ENCODE data around the gene KCND2.
"Not testable (repeated sequence)": the region's sequence is repeated elsewhere in the genome, so short reads cannot be mapped to it uniquely, and the experiment has no call there.

The KCND2 gene

DNA sequence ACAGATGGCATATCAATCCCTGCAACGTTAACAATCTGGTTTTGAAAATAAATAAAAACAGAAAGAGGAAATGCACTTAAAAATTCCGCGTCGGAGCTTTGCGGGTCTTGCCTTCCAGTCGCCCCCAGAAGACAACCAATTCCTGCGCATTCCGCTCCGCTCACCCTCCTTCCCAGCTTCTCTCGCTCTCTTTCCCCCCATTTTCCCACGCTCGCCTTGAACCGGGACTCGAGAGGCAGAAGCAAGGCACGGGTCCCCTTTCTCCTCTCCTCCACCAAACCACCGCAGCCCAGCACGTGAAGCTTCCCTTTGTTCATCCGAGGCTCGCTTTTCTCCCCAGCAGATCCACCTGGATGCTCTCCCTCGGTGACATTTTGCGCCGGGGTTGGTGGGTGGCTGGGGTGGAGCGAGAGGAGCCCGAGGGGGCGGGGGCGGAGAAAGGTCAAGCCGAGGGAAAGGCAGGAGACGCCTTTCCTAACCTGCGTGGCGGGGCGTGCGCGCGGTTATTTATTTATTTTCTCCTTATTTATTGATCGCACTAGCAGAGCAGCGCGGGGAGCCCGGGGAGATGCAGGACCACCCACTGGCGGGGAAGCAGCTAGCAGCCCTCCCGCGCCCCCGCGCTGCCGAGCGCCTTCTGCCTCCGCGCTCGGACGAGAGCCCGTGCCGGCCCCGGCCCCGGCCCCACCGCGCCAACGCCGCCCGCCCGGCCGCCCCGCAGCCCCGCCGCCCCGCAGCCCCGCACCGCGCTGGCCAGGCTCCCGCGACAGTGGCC is at the start of gene KCND2:
TSS of gene KCND2 (plus strand) at position 475 of the 775 bp plus-strand sequence.
- DNase-seq = no peak

DNA sequence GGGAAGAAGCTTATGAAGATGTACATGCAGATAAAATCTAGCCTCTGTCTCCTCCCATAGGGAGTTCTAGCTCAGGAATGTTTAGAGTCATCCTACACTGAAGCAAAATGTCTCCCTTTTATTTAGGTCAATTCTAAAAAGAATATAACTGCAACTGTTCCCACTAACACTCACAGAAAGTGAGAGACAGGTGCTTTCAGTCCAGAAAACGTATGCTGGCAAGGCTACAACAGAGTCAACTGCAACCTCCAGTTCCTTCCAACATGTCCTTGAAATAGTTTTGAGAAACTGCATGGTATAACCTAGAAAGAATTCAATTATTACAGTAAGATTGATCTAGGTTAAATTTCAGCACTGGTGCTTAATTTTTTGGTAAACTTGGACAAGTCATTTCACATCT is 46.8 kb upstream of the KCND2 start:
- DNase-seq = no peak

- no peak for DNase-seq
Measured at GRCh38 chr7:120227255-120227654, 45.7 kb upstream of the KCND2 start.

GRCh38 chr7:120229084-120229483 is 43.9 kb upstream of the KCND2 start:
- DNase-seq = no peak

DNA sequence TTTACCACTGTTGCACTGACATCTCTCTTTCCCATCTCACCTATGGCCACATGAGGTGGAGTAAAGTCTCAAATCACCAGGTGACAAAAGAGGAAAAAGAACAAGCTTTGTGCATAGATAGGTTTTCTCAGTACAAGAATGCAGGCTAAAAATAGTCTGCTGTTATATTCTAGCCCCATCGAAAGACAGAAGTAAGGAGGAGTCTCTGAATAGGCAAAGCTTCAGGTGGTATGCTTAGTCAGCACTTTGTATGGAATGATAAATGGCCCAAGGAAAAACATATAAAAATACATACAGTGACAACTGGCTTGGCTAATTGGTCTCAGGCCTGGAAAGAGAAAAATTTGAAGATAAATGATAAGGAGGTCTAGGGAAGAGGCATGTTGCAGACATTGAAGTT is 39.6 kb upstream of the KCND2 start:
- no peak for DNase-seq

- not testable (repeated sequence) for DNase-seq
Measured at GRCh38 chr7:120240350-120240749, 32.6 kb upstream of the KCND2 start.

GRCh38 chr7:120241973-120242372 is 31.0 kb upstream of the KCND2 start:
- DNase-seq = no peak

DNA sequence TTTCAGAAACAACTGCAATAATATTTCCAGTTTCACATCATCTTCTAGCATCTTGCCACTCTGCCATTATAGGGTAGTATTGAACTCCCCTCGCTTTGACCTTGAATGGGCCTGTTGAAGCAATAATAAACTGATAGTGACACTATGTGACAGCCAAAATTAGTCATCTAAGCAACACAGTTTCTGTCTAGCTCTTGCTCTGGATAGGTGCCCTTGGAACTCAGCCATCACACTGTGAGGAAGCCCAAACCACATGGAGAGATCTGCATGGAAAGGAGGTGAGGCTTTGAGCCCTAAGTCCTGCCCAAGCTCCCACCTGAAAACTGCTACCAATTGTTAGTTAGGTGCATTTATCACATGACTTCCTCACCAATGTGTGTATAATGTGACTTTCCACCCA is 18.1 kb upstream of the KCND2 start:
- no peak for DNase-seq

GRCh38 chr7:120256344-120257070 is 16.5 kb upstream of the KCND2 start:
- no peak for DNase-seq

DNA sequence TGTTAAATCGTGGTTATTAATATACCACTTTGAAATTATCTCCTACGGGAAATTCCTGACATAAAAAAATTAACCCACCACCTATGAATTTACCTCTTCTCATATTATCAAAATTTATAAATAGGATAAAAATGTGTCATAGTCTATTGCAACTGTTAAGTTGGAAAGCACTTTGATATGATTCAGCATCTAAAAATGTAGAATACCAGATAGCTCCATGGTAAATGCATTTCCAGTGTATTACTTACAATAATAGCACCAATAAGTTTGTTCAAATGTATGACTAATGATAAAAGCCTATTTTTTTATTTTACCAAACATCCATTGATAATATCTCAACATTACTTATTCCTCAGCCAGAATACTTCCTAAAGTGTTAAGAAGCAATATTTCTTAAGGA is 13.6 kb upstream of the KCND2 start:
- DNase-seq = no peak

DNA sequence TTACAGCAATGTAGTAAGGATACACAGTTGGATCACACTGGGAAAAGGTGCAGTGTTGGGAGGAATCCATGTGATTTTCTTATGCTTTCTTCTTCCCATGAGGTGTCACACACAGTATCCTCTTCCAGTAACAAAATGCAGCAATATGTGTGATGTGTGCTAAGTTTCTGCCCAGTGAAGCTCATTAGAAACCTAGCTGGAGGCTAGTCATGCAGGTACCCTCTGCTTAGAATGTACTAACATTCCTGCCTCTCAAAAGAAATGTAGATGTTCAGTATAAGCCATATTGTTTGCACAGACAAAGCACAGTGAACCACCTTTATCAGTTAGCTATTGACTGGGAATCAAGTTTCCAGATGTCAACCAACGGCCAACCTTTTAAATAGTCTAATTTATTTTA is 12.9 kb upstream of the KCND2 start:
- DNase-seq = no peak

- DNase-seq = peak; percentile 20
Measured at GRCh38 chr7:120272261-120272660, 714 bp upstream of the KCND2 start.

DNA sequence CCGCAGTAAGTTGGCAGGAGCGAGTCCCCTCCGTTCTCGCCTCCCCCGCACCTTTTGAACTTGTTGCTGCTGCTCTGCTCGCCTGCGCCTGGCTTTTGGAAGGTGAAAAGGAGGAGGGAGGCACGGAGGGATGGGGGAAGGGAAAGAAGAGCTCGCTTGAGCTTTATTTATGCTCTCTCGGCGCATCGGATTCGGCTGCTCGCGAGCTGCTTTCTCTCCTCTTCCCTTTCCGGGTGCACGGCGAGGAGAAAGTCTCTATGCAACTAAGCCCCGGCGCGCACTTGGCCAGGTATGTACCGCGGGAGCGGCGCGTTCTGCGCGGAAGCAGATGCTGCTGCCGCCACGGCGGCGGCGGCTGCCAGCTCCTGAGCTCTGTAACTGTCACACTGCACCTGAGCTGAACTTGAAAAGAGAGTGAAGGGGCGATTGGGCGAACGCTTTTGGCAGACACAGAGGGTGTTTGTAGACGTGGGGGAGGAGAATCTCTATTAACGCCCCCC is 551 bp downstream of the KCND2 start:
- peak; percentile 63 for DNase-seq

- DNase-seq = no peak
Measured at GRCh38 chr7:120274482-120274881, 1.5 kb downstream of the KCND2 start.

DNA sequence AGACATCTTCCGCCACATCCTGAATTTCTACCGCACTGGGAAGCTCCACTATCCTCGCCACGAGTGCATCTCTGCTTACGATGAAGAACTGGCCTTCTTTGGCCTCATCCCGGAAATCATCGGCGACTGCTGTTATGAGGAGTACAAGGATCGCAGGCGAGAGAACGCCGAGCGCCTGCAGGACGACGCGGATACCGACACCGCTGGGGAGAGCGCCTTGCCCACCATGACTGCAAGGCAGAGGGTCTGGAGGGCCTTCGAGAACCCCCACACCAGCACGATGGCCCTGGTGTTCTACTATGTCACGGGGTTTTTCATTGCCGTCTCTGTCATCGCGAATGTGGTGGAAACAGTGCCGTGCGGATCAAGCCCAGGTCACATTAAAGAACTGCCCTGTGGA is 1.9 kb downstream of the KCND2 start:
- no peak for DNase-seq

- DNase-seq = no peak
Measured at GRCh38 chr7:120276720-120277119, 3.7 kb downstream of the KCND2 start.

GRCh38 chr7:120278773-120279172 is 5.8 kb downstream of the KCND2 start:
- DNase-seq = no peak

DNA sequence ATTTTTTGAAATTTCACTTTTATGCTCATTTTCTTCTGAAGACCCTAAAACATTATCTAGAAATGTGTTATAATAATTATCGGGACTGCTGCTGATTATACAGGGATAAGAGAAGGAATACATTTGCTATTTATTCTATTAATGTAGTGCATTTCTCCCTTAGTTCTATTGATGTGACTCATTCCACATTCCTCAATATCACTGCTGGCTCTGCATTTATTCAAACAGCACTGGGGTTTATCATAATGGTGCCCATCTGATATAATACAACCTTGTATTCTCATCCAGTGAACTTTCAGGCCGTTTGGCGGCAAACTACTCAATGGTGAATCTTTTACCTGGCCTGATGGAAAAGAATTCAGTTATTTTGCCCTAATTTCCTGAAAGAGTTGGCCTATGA is 7.8 kb downstream of the KCND2 start:
- no peak for DNase-seq

DNA sequence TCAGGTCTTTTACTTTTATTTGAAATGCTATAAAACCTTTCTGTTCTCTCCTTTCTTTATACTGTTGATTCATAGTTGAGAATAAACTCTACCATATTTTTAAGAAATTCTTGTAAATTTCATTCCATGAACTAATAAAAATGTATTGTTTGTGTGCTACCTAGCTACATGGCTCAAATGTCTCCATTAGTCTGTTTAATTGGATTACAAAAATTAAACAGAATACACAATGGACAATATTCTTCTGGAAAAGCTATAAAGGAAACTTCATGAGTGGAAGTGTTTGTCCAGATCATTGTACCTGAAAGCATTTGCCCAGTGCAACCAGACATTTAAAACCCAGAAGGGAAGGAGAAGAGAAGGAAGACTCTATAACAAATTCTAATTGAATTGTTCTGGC is 20.1 kb downstream of the KCND2 start:
- DNase-seq = no peak

DNA sequence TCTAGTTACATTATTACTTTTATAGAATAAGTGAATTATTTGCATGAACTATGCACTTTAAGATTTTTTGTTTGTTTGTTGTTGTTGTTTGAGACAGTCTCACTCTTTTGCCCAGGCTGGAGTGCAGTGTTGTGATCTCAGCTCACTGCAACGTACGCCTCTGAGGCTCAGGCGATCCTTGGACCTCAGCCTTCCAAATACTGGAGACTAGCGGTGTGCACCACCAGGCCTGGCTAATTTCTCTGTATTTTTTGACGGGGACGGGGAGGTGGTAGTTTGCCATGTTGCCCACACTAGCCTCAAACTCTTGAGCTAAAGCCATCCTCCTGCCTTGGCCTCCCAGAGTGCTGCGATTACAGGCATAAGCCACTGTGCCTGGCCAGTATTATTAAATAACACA is 29.2 kb downstream of the KCND2 start:
- DNase-seq = no peak

- DNase-seq = no peak
Measured at GRCh38 chr7:120303105-120303504, 30.1 kb downstream of the KCND2 start.

GRCh38 chr7:120304674-120305073 is 31.7 kb downstream of the KCND2 start:
- no peak for DNase-seq

DNA sequence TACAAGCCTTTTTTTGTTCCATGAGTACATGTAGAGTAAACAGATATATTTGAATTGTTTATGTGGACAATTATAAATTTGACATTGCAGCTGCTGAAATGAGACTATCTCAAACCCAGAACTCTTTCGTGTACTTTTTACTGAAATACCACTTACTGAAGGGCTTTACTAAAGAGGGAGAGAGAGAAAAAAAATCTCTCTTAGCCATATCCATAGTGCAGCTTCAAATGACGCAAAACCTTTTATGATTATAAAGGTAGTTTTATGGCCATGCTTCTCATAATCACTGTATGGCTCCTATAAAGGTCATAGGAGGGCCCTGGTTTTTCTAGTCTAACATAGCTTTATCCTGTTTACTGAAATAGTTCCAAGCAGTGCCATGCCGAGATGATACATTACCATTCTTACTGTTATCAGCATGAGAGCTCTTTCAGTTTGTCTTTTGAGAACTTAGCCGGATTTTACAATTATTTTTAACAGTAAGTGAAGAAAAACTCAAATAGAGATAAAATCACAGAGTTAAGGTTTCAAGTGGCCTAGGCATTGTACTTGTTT is 35.1 kb downstream of the KCND2 start:
- no peak for DNase-seq

All from NCI-H524 treated with DMSO at 0.1 percent for 48 hours (cell line).